GM23338 (cell line): ENCODE data around the gene CAPN15. TPM values are rescaled to one million over a fixed set of nuclear protein-coding genes. Genes with fewer than 3 reads are reported as not detected.

Source experiments
- EZH2 ChIP-seq: fragments of 200-600 bp; sonication (generic); IDR thresholded peaks from one replicate; pipeline ENCODE4 v1.8.0; 2017; ENCODE audit warnings: antibody characterized with exemption, mild to moderate bottlenecking, low read depth; ENCODE audit not compliant: unreplicated experiment
- POLR2AphosphoS5 ChIP-seq: IDR thresholded peaks from 2 replicates; pipeline ENCODE4 v1.6.1; 2016; ENCODE audit warnings: antibody characterized with exemption, low read depth
- REST ChIP-seq: IDR thresholded peaks from one replicate; pipeline ENCODE4 v1.6.1; 2018; ENCODE audit warnings: antibody characterized with exemption; ENCODE audit not compliant: unreplicated experiment
- ZNF462 ChIP-seq: fragments of 250-450 bp; sonication (Bioruptor Pico); IDR thresholded peaks from 2 replicates; pipeline ENCODE4 v1.5.0; 2020; ENCODE audit warnings: mild to moderate bottlenecking, moderate library complexity
- polyA plus RNA-seq: library from polyadenylated mRNA; unstranded; fragments of >200 nt; fragmentation: Nextera tagmentation; extraction: Ambion mirVana; gene quantifications from 2 replicates; pipeline ENCODE4 v1.2.1, GENCODE V29; 2016
- total RNA-seq: library from RNA; depleted of rRNA; stranded (reverse); fragments of >200 nt; shearing (Covaris generic); gene quantifications from 2 replicates; pipeline ENCODE4 v1.2.3, GENCODE V29; 2014

Gene CAPN15
- total and polyA plus RNA-seq, 2 experiments from 2014 or later = 27.3 to 164 TPM

GRCh38 chr16:528111-529011 lies 849 bp downstream of the CAPN15 start (continued):
- TF ChIP-seq ZNF462 = no peak
- TF ChIP-seq REST = no peak
- TF ChIP-seq POLR2AphosphoS5 = no peak
- TF ChIP-seq EZH2 = no peak
